HG03135 (cell line): Measurements from ENCODE around the gene PRSS38.

ENCODE experiments used
- ATAC-seq: cut with Tn5 transposase; IDR thresholded peaks from one replicate; pipeline ENCODE4 v1.9.1; 2021; ENCODE audit warnings: mild to moderate bottlenecking, moderate library complexity; ENCODE audit not compliant: unreplicated experiment

The PRSS38 gene

DNA sequence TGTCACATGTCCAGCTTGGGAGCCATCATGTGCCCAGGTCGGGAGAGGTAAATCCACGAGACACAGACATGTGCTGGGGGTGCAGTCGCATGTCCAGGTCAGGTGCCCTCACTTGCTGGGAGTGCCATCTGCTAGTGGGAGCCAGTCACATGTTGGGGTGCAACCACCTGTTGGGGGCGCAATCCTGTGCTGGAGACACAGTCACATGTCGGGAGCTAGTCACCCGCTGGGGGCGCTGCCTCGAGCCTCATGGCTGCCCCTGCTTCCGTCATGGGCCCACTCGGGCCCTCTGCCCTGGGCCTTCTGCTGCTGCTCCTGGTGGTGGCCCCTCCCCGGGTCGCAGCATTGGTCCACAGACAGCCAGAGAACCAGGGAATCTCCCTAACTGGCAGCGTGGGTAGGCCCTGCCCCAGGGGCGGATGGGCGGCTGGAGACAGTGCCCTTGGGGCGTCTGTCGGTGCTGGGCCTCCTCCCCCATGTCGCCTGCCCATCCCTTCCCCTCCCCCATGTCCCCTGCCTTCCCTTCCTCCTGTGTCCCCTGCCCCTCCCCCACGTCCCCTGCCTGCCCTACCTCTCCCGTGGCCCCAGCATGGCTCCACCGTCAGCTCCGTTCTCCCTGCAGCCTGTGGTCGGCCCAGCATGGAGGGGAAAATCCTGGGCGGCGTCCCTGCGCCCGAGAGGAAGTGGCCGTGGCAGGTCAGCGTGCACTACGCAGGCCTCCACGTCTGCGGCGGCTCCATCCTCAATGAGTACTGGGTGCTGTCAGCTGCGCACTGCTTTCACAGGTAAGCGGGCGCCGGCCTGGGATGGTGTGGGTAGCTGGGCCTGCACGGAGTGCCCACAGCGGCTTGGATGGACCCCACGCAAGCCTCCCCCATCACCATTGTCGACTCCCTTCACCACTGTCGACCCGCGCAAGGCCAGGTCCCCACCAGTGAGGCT lies at the start of gene PRSS38:
PRSS38 (plus strand) TSS at position 208 of the 942 bp plus-strand sequence; CDS start at position 250, 42 bp downstream.
- ATAC-seq: no peak

DNA sequence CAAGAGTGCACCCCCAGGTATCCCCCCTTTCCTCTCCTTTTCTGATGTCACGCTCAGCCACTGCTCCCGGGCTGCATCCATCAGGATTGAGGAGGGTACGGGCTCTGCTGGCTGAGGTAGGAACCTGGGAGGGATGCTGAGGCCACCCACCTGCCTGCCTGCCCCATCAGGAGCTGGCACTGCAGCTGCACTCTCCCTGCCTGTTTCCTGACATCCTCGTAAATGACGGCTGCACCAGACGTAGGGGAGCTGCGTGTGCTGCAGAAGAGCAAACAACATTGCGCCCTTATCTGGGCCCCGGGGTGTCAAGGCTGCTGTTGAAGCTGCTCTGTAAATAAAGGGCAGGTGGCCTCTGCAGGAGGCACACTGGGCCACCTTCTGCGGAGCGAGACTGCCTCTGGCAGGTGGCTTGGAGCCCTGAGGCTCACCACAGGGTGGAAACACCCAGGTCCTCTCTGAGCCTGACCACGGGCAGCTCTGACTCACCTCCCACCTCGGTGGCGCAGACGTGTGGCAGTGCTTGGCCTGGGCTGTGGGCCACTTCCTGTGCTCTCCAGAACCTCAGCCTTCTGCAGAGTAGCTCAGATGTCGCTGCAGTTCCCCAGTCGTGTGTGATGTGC lies 49.4 kb upstream of the PRSS38 start:
- no peak for ATAC-seq

DNA sequence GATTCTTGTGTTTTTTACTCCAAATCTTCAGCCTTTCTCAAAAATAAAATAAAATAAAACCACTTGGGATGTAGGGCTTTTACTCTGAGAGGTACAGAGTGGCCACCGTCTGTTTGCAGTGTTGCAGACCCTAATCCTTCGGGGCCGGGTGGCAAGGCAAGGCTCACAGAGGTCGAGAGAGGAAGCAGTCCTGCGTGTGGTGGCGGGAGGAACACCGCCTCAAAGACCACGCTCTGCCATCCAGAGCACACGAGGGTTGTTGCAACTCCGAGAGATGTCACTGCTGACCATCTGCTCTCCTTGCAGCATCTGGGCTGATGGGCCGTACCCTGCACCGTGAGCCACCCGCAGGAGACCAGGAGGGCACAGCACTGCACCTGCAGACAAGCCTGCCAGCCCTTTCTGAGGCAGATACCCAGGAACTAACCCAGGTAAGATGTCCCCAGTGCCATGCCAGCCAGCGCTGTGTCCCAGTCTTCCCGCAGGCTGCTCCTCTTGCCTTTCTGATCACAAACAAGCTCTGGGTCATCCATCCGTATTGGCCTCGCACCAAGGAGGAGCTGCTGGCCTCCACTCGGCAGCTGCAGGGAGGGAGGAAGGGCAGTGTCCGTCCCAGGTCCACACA lies 48.7 kb upstream of the PRSS38 start:
- ATAC-seq: no peak

DNA sequence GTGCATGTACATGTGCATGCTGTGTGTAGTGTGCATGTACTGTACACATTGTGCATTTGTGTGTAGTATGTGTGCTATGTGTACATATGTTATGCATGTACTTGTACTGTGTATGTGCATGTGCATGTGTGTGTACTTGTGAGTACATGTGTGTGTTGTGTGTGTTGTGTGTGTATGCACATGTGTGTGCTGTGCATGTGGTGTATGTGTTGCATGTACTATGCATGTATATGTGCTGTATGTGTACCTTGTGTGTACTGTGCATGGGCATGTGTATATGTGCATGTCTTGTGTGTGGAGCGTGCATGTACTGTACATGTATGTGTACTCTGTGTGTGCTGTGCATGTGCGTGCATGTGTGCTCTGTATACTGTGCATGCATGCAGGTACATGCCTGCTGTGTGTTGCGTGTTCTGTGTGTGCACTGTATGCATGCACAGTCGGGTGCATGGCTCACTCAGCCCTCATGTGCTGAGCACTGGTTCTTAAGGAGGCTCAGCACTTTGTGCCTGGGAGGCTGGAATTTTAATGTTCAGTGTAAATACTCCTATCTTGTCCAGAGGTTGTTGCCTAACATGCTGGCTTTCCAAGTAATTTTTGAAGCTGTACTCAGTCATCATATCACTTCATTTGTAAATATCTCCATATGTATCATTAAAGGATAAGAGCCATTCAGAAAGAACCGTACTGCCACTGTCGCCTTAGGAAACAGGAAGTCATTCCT lies 47.9 kb upstream of the PRSS38 start:
- ATAC-seq: no peak

DNA sequence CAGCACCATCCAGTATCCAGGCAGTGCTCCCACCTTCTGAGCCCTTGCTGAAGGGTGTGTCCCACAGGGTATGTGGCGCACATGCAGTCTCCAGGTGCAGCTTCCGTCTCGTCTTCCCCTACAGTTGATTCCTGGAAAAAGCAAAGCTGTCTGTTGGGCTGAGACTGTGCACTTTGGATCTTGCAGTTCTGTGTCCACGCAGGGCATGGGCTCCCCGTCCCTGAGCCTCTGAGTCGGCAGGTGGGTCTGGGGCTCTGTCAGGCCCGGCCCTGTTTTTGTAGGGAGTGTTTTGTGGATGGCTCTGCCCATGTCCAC lies 47.4 kb upstream of the PRSS38 start:
- no peak for ATAC-seq

DNA sequence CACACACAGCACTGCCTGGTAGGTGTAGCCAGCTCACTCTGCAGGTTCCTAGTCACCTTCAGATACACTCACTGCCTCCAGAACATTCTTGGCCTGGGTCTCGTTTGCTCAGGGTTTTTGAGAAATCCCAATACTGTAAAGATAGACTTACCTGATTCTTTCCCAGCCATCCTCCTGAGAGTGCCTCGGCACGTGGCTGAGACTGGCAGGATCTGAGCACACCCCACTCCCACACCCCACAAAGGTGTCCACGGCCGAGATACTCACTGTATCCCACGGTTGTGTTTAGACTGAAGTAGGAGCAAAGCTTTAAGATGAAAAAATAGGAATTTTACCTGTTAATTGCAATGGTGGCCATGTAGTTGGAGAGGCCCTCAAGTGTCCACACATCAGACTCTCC lies 46.8 kb upstream of the PRSS38 start:
- no peak for ATAC-seq

DNA sequence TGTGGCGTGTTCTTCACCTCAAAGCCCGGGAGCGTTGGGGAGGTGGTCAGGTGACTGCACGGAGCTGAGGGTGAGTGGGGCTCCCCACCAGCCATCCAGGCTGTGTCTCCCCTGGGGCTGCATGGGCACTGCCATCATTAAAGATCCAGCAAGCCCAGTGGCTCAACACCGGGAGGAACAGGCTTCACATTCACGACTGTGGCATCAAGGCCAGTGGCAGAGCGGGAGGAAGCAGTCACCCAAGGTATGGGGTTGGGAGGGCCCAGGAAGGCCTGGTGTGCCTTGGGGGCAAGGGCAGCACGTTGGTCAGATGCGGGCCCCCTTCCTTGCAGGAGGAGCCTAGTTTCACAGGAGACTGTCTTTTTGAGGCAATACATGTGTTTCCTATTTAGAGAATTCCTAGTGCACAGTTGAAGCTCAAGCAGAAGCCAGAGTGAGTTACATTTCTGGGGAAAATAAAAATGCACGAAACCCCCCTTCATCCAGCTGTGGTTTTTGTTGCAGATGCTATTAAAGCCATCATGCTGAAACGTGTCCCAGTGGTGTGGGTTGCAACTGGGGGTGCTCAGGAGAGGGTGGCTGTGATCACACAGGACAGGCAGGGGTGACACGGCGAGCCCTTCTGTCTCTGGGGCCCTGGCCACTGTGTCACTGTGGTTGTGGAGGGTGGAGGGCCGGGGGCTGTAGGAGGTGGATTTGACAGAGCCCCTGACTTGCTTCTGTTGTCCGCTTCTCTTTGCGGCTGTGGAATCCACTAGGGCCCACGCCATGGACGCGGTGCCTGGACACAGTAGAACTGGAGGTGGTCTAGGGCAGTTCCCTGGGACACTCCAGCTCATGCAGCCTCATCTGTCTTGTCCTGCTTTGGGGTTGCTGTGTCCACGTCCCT lies 46.2 kb upstream of the PRSS38 start:
- no peak for ATAC-seq

DNA sequence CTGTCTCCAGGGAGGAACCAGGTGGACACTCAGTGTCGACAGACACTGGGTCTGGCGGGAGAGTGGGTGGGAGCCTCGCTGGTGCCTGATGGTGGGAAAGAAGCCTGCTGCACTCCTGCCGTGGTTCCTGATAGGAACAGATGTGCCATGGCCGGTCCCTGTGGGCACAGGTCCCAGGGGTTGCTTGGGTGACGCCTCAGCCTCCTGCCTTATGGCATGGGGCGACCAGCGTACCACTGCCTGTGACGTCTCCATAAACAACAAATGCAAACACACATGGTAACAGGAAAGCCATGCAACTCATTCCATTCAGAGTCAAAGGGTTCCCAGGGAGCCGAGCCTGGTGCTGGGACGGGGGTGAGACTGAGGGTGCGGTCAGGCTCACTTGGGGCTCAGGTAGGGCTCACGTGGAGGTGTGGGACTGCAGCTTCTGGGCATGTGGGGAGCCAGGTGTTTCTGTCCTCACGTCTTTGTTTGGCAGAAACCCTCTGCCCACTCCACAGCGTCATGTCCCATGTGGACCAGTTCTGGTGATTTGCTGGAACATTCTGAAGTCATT lies 45.5 kb upstream of the PRSS38 start:
- no peak for ATAC-seq

DNA sequence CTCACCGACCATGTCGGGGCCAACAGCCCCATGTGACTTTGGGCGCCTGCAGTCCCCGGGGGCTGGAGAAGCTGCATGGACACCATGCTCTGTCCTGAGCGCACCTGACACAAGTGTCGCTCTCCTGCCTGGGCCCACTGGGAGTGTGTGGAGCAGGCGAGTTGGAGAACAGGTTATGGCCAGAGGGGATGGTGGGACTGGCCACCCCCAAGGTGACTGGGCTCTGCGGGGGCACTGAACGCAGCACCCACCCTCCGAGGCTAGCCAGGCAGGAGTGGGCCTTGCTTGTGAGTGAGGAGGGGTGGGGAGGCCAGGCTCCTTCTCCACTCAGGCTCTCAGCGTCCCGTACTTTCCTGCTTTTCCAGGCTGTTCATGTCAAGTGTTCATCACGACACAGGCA lies 44.7 kb upstream of the PRSS38 start:
- no peak for ATAC-seq

DNA sequence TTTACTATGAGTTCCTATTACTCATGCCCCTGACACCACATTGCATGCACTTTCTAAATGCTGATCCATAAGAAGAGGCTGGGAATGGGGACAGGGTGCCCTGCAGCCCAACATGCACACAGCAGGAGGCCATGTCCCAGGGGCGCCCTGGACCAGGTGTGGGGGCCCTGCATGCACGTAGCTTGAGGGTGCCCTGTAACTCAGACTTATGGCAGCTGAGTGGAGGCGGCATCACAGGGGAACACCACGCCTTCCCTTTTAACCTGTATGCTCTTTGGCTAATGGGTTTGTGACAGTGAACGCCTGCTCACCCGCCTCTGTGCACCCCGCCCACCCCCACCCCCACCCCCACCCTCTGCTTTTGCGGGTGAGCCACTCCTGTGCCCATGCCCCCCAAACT lies 44.1 kb upstream of the PRSS38 start:
- no peak for ATAC-seq

DNA sequence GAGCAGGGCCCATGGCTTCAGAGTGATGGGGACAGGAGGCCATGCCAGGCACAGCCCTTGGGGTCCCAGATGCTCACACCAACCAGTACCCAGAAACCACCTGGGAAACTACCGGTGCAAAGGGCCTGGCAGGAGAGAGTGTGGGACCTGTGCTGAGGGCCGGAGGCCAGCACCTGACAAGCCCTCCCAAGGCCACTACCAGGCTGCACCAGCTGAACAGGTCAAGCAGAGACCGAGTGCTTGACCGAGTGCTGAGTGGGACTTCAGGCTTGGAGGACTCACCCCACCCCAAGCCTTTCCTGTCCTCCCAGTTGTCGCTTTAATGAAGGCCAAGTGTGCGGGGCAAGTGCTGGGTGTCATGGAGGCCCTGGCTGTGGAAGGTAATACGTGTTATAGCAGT lies 43.7 kb upstream of the PRSS38 start:
- ATAC-seq: no peak

DNA sequence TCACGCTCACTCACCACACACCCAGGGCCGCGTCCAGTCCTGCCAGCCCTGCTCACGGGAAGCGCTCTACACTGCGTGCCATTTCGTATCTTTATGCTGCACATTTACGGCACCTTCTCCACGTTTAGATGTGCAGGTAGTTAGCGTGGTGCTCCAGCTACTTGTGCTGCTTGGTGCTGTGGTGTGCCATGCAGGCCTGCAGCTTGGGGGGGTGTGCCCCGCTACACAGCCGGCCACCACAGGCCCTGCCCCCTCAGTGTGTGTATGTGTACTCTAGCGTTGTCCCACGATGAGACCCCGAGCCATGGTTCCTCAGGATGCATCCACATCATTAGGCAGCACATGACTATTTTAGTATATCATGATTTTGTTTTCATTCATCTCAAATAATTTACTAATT lies 41.9 kb upstream of the PRSS38 start:
- no peak for ATAC-seq

DNA sequence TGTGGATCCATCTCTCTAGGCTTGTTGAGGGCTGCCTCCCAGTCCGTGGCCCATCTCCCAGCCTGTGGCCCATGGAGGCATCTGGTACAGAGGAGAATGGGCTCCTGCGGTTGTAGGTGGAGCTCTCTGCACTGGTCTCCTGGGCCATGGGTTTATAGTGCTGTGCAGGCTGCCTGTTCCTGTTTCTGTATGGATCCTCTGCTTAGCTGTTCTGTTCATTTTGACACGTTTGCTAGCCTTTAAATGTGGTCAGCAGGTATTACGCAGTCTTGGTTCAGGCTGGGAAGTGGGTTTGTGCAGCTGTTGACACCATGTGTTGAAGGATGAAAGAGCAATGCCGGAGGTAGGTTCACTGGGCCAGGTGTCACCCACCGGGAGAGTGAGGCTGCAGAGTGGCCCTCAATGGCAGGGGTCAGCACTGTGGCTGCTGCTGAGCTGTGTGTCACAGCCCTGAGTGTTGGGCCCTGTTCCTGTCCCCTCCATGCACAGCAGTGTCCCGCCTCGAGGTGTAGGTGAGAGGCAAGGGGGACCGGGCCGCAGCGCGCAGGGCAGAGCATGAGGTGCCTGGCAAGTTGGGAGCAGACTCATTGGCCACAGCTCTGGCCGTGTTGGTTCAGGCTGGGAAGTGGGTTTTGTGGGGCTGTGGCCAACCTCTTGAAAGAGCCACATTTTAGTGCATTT lies 41.3 kb upstream of the PRSS38 start:
- no peak for ATAC-seq

DNA sequence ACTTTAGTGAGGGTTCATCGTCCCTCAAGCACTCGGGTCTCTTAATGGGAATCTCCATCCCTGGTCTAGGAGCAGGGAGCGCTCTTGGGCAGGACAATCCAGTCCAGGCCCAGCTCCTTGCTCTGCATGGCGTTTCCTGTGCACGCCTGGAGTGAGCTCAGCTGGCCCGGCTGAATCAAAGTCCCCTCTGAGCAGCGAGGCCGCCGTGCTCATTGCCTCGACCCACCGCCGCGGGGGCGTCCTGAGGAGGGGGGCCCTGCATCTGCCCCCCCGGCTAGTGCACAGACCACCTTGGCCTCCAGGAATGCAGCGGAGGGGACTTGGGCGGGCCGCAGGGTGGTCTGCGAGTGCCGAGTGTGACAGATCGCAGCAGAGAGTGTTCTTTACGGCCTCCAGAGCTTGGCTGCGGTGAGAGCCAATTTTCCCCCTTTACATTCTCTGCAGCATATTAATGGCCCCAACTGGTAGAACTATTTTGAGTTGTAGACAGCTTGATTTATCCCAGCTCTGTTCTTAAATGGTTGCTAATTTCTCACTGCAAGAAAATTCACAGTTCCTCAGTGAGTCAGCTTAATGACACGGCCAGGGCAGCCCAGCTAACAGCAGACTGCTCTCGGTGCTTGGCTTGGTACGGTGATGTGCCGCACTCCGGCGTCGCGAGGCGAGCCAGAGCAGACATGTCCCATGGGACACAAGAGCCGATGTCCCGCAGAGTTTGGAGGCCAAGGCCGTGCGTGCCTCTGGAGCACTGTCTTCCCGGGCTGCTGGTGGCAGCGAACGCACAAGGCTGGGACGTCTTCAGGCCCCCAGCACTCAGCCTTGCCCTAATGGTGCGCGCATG lies 40.4 kb upstream of the PRSS38 start:
- ATAC-seq: no peak

DNA sequence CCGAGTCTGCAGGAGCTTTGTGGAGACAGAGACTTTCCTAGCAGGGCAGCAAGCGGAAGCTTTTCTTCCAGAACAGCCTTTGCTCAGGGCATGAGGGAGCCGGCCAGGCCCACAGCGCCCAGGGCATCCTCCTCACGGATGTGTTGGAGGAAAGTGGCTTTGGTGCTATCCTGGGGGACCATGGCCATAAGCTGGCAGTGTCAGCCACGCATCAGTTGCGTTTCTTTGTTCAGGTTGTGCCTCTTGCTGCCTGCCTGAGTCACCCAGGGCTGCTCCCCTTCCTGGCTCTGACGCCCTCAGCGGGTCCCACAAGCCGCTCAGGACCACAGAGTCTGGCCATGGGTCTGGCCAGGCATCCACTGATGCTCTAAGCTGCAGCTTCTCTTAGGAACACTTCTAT lies 39.6 kb upstream of the PRSS38 start:
- ATAC-seq: no peak

DNA sequence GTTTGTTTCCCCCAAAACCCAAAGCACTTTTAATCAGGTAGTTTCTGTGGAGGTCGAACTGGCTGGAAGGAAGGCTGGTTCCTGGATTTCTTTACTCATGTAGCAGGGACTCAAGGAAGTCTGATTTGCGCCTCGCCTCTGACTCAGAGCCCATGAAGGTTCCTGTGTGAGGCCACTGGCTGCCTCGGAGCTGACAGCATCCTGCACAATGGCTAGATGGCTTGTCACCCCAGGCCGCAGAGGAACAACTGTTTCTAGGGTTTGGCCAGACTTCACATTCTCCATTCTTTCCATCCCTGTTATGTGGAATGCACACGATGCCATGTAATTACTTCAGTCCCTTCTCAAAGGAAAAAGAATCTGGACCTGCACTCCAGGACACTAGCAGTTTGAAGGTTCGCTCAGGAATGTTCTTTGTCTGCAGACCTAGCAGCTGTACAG lies 39.1 kb upstream of the PRSS38 start:
- no peak for ATAC-seq

DNA sequence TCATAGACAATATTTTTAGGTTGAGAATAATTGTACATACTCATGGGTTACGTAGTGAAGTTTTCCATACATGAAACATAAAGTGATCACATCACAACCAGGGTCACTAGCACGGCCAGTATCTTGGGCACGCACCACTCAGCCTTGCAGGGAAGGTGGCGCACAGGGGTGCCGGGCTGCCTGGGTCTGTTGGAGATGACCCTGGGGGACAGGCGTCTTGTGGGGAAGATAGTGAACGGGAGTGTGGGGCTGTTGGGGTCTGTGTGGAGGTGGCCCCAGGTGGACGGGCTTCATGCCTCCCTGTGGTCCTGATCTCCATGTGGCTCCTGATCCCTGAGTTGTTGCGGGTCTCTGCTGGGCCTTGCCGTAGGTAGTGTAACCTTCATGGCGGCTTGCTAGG lies 38.3 kb upstream of the PRSS38 start:
- no peak for ATAC-seq

DNA sequence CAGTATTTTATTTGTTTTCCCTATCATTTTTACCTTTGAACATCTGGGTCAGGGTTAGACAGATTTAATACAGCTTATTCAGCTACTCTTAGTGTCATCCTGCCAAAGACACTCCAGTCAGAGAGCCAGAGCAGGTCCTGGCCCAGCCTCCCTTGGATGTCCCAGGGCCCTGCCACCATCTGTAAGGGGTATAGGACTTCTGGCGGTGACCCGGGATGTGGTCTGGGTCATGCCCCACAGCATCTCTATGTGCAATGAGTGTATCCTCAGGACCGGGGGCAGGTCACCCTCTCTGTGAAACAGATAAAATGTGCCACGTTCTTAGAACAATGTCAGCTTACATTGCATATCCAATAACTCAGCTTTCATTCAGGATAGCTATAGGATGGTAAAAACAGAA lies 37.8 kb upstream of the PRSS38 start:
- ATAC-seq: no peak
